Measurements from ENCODE around the gene DOK6.

DOK6 gene

GRCh38 chr18:69399253-69399652, 1.4 kb upstream of the DOK6 start:
- H3K4me3 ChIP-seq (ENCODE audit: low read length), result no peak overlapping the region
- TF ChIP-seq CTCF (conservative IDR thresholded peaks at IDR 0.05; ENCODE audit: low read depth, low read length), result no peak
- no peak for DNase-seq (ENCODE audit: low read depth)

- H3K4me3 ChIP-seq (ENCODE audit: low read length), result peak overlapping the region; percentile 67
- DNase-seq (ENCODE audit: low read depth), result no peak
- no peak for TF ChIP-seq CTCF (conservative IDR thresholded peaks at IDR 0.05; ENCODE audit: low read depth, low read length)
Observed at GRCh38 chr18:69400976-69401225, 213 bp downstream of the DOK6 start.

- DNase-seq (ENCODE audit: low read depth), result no peak
- TF ChIP-seq CTCF (conservative IDR thresholded peaks at IDR 0.05; ENCODE audit: low read depth, low read length), result no peak
- H3K4me3 ChIP-seq (ENCODE audit: low read length), result peak overlapping the region; percentile 67
Observed at GRCh38 chr18:69401226-69401971, 711 bp downstream of the DOK6 start.

GRCh38 chr18:69401972-69402532, 1.4 kb downstream of the DOK6 start:
- no peak for DNase-seq (ENCODE audit: low read depth)
- no peak for TF ChIP-seq CTCF (conservative IDR thresholded peaks at IDR 0.05; ENCODE audit: low read depth, low read length)
- H3K4me3 ChIP-seq (ENCODE audit: low read length), result peak overlapping the region; percentile 67

- no peak for TF ChIP-seq CTCF (conservative IDR thresholded peaks at IDR 0.05; ENCODE audit: low read depth, low read length)
- DNase-seq (ENCODE audit: low read depth), result no peak
- peak overlapping the region; percentile 67 for H3K4me3 ChIP-seq (ENCODE audit: low read length)
Observed at GRCh38 chr18:69402533-69402989, 1.9 kb downstream of the DOK6 start.

- TF ChIP-seq CTCF (conservative IDR thresholded peaks at IDR 0.05; ENCODE audit: low read depth, low read length), result no peak
- no peak overlapping the region for H3K4me3 ChIP-seq (ENCODE audit: low read length)
- no peak for DNase-seq (ENCODE audit: low read depth)
Observed at GRCh38 chr18:69408522-69408921, 7.8 kb downstream of the DOK6 start.

- no peak for DNase-seq (ENCODE audit: low read depth)
- no peak overlapping the region for H3K4me3 ChIP-seq (ENCODE audit: low read length)
- no peak for TF ChIP-seq CTCF (conservative IDR thresholded peaks at IDR 0.05; ENCODE audit: low read depth, low read length)
Observed at GRCh38 chr18:69411199-69411598, 10.5 kb downstream of the DOK6 start.

Data from retinal pigment epithelial cell (primary cell).